Kidney epithelial cell (primary cell): ENCODE measurements around the gene AGER. TPM values are rescaled to one million over a fixed set of nuclear protein-coding genes. Genes with fewer than 3 reads are reported as not detected.

Source experiments
- DNase-seq: peaks from one replicate; pipeline ENCODE4 v3.0.0-alpha.2; 2010; ENCODE audit warnings: low read depth
- H3K27me3 ChIP-seq: 2 replicates; pipeline ENCODE4 v1.6.0; 2011; ENCODE audit warnings: low read length; ENCODE audit not compliant: control insufficient read depth, insufficient read depth
- H3K36me3 ChIP-seq: 2 replicates; pipeline ENCODE4 v1.5.1; 2011; ENCODE audit warnings: low read length; ENCODE audit not compliant: control insufficient read depth, insufficient read depth
- H3K4me3 ChIP-seq: 2 replicates; pipeline ENCODE4 v1.5.1; 2011; ENCODE audit warnings: low read depth, mild to moderate bottlenecking, control low read depth, low read length
- total RNA-seq: library from RNA; depleted of rRNA; stranded (reverse); fragments of >200 nt; gene quantifications from 2 replicates; pipeline ENCODE4 v1.2.3, GENCODE V29; 2015
- TF ChIP-seq, protein P1 (sequence below): IDR thresholded peaks from 2 replicates; pipeline ENCODE4 v1.5.1; 2011; ENCODE audit warnings: mild to moderate bottlenecking, moderate library complexity, low read length, control low read depth, inconsistent platforms; ENCODE audit not compliant: insufficient read depth, poor library complexity, severe bottlenecking

The AGER gene
- 0.25 and 2.7 TPM in 2 replicates for total RNA-seq

DNA sequence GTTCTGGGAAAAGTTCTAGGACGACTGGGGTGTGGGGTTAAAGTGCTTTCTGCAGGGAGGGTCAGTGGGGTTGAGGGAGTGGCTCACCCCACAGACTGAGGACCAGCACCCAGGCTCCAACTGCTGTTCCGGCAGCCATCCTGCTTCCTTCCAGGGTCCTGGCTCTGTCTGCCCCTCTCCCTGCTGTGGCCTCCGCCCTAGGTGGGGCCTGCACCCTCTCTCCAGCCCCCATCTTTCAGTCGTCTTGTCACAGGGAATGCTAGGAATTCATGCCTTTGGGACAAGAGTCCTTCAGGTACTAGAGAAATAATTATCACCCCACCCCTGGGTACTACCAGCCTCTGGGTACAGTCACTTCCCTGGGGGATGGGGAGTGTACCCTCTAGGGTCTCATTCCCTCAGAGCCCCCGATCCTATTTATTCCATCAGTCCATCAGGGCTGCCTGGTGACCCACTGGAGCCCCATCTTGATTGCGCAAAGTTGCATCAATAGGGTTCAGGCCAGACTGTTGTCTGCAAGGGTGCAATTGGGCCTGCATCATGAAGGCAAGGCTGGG, at the start of gene AGER:
AGER (minus strand) TSS at position 170 of the 557 bp plus-strand sequence; CDS start at position 139, 31 bp downstream.
- DNase-seq: no peak
- TF ChIP-seq, protein P1, sequence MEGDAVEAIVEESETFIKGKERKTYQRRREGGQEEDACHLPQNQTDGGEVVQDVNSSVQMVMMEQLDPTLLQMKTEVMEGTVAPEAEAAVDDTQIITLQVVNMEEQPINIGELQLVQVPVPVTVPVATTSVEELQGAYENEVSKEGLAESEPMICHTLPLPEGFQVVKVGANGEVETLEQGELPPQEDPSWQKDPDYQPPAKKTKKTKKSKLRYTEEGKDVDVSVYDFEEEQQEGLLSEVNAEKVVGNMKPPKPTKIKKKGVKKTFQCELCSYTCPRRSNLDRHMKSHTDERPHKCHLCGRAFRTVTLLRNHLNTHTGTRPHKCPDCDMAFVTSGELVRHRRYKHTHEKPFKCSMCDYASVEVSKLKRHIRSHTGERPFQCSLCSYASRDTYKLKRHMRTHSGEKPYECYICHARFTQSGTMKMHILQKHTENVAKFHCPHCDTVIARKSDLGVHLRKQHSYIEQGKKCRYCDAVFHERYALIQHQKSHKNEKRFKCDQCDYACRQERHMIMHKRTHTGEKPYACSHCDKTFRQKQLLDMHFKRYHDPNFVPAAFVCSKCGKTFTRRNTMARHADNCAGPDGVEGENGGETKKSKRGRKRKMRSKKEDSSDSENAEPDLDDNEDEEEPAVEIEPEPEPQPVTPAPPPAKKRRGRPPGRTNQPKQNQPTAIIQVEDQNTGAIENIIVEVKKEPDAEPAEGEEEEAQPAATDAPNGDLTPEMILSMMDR: no peak
- no peaks in the 10 kb centered on the region for H3K36me3 ChIP-seq

DNA sequence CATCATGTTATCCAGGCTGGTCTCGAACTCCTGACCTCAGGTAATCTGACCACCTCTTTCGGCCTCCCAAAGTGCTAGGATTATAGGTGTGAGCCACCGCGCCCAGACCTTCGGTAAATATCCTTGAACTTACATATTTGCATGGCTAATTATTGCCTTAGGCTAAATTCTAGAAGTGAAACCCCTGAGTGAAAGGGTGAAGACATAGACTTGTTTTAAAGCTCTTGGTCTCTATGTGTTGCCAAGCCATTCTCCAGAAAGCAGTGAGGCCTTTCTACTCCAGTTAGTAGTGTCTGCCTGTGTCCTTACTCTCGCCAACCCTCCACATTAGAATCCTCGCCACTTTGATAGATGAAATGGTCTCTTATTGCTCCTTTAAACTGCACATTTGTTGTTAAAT, 42.4 kb upstream of the AGER start:
- no peak overlapping the region for H3K4me3 ChIP-seq
- no peaks in the 10 kb centered on the region for H3K36me3 ChIP-seq
- peaks cover 2% of the 10 kb centered on the region for H3K27me3 ChIP-seq
- no peak for DNase-seq
- TF ChIP-seq, protein P1: no peak

More for the DNA sequence above, at the start of gene AGER:
- no peak within 1 kb of the TSS for H3K4me3 ChIP-seq
- no peaks in the 10 kb centered on the region for H3K27me3 ChIP-seq

DNA sequence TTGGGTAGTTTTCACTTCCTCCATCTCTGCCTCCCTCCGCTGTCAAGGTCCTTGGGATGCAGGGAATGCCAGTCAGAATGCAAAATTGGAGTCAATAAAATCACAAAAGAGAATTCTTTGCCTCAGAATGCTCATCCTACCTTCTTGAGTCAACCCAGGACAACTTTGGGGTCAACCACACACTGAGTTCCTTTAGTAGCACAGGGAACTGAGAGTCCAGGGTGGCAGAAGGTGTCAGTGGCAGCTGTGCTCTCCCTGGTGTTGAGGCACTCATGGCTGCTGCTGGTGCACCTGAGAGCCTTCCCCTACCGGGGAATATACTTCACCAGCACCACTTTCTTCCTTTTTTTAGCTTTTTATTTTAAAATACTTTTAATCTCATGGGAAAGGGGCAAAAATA, 40.6 kb upstream of the AGER start:
- no peak for DNase-seq
- H3K4me3 ChIP-seq: no peak overlapping the region
- peaks cover 2% of the 10 kb centered on the region for H3K27me3 ChIP-seq
- H3K36me3 ChIP-seq: no peaks in the 10 kb centered on the region
- TF ChIP-seq, protein P1: no peak

DNA sequence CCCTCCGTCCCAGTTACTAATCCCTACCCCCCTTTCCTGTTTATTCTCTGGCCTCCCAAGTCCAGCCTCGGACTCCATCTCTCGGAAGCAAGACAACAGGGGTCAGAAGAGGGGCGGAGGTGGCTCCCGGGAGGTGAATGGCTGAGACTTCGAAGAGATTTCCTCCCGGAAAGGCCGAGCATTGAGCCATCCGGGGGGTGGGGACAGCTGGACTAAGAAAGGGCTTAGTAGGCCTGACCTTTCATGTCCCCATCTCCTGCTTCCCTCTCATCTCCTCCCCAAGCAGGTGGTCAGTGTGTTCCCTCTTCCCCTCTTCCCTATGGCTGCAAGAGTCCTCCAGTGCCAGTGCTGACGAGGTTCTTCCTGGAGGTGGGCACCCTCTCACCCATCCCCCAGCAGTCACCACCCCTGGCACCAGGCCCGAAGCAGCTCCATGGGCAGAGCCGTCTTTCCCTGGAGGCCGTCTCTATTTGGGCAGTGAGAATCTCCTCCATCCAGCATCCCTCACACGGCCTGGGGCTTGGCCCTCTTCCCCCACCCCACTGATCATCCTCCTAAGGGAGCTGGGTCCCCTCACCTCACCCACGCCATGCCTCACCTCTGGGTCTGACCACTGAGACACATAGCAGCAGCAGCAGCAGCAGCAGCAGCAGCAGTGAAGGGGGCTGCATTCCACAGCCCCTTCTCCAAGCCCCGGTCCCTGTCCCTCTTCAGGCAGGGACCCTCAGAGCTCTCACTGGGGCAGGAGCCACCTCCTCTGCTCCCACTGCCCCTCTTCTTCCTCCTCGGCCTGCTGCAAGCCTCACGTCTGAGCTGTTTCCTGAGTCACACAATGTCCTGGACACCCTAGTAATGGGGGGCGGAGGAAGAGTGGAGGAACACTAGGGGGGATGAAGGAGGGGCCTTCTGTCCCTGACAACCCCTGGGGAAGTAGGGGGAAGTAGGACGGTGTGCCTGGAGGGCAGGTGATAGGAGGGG, 39.5 kb upstream of the AGER start, which contains the start of gene NOTCH4:
NOTCH4 (minus strand) TSS at position 810 of the 978 bp plus-strand sequence; CDS start at position 671, 139 bp downstream.
- Histone ChIP-seq H3K27me3 (peaks cover 4% of the 10 kb centered on the region), H3K4me3 (no peak within 1 kb of the TSS), H3K36me3 (no peaks in the 10 kb centered on the region)
- TF ChIP-seq, protein P1: no peak
- no peak for DNase-seq

DNA sequence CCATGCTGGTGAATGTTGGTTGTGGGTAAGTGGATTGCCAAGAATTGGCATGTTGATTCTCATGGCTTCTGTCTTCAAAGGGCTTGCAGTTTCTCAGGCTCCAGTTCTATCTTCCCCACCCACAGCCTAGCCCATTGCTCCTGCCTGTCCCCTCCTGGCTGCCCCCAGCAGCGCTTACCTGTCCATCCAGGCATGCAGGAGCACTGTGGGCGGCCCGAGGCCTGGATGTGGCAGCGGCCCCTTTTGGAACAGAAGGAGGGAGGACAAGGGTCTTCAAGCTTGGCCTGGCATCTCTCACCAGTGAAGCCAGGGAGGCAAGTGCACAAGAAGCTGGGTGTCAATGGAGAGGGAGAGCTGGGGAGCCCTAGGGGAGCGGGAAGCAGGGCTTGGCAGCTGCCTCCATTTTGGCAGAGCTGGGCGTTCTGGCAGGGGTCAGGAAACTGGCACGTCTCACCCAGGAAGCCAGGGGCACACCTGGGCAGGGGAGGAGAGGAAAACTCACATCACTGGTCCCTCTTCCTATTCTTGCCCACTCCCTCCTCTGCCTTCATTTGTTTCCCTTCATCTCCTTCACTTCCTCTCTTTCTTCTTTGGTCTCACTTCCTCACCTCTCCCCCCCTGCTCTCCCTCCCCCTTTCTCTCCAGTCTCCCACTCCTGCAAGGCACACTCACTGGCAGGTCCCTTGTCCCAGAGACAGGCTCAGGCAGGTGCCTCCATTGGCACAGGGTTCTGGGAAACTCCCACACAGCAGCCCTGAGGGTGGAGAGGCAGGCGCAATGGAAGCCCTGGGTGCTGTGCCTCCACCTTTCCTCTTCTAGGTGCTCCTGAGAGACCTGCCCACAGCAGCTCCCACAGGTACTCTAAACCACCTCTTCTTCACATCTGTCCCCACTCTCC, 38.5 kb upstream of the AGER start:
- Histone ChIP-seq H3K4me3 (no peak overlapping the region), H3K27me3 (peaks cover 8% of the 10 kb centered on the region), H3K36me3 (no peaks in the 10 kb centered on the region)
- TF ChIP-seq, protein P1: no peak
- DNase-seq: no peak
